Measurements from ENCODE around the gene HMCN1. TPM values are rescaled to one million over a fixed set of nuclear protein-coding genes. Genes with fewer than 3 reads are reported as not detected.

Gene HMCN1
- total and polyA plus RNA-seq, 9 donors, result 1.4 to 26.6 (median 3.8) TPM

DNA sequence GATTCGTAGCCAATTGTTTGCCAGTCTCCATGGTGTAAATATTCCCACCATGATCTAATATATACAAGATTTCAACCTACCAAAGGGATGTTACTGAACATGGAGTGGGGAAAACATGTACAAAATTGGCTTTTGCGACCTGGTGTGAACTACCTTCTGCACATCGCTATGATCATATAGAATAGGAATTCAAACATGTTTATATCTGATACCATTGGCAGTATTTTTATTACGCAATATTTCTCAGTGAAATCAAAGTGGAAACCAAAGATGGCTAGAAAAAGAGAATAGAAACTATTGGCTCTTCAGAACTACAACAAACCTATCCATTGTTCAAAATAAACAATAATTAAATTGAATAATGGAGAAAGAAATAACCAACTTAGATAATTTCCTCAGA is 355.7 kb downstream of the HMCN1 start:
- H3K36me3 ChIP-seq, result no peaks in the 10 kb centered on the region
- TF ChIP-seq, protein P1, sequence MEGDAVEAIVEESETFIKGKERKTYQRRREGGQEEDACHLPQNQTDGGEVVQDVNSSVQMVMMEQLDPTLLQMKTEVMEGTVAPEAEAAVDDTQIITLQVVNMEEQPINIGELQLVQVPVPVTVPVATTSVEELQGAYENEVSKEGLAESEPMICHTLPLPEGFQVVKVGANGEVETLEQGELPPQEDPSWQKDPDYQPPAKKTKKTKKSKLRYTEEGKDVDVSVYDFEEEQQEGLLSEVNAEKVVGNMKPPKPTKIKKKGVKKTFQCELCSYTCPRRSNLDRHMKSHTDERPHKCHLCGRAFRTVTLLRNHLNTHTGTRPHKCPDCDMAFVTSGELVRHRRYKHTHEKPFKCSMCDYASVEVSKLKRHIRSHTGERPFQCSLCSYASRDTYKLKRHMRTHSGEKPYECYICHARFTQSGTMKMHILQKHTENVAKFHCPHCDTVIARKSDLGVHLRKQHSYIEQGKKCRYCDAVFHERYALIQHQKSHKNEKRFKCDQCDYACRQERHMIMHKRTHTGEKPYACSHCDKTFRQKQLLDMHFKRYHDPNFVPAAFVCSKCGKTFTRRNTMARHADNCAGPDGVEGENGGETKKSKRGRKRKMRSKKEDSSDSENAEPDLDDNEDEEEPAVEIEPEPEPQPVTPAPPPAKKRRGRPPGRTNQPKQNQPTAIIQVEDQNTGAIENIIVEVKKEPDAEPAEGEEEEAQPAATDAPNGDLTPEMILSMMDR (IDR thresholded peaks at IDR 0.05), result no peak
- TF ChIP-seq POLR2A (IDR thresholded peaks at IDR 0.05), result no peak
- no peak for TF ChIP-seq EP300 (IDR thresholded peaks at IDR 0.05)
- no peak for DNase-seq
- no peaks in the 10 kb centered on the region for H3K27me3 ChIP-seq
- no peaks in the 10 kb centered on the region for H3K9me3 ChIP-seq
- intact Hi-C loops (cut with DNase I), result no loop called here
- WGBS, 3 donors, result 96 to 97% (median 97%) methylated on average over 4 of the region's 4 CpGs
- no peak overlapping the region for H3K27ac ChIP-seq
- no peak overlapping the region for H3K4me3 ChIP-seq
- H3K4me1 ChIP-seq (ENCODE audit: insufficient read depth), result no peaks in the 10 kb centered on the region

DNA sequence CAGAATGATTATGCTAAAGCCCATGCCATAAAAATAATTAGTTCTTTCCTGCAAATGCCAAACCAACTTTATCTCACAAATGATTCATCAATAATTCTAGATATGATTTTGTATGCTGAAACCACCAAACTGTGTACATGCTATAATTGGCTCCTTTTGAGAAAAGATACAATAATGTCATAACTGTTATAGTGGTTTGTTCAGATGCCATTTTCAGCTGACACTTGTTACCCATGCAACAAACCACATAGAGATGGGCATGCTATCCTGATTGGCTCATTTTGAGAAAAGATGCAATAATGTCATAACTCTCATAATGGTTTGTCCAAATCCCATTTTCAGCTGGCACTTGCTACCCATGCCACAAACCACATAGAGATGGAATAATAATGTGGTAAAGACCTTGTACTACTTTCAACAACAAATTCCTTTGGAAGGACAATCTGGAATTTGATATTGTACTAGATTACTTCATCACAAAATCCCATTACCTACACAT is 357.1 kb downstream of the HMCN1 start:
- Histone ChIP-seq H3K27ac (no peak overlapping the region), H3K36me3 (no peaks in the 10 kb centered on the region), H3K4me1 (ENCODE audit: insufficient read depth) (no peaks in the 10 kb centered on the region), H3K4me3 (no peak overlapping the region), H3K27me3 (no peaks in the 10 kb centered on the region), H3K9me3 (no peaks in the 10 kb centered on the region)
- TF ChIP-seq, protein P1 (IDR thresholded peaks at IDR 0.05), result no peak
- TF ChIP-seq POLR2A (IDR thresholded peaks at IDR 0.05), result no peak
- no peak for TF ChIP-seq EP300 (IDR thresholded peaks at IDR 0.05)
- intact Hi-C loops (cut with DNase I), result no loop called here
- no peak for DNase-seq

DNA sequence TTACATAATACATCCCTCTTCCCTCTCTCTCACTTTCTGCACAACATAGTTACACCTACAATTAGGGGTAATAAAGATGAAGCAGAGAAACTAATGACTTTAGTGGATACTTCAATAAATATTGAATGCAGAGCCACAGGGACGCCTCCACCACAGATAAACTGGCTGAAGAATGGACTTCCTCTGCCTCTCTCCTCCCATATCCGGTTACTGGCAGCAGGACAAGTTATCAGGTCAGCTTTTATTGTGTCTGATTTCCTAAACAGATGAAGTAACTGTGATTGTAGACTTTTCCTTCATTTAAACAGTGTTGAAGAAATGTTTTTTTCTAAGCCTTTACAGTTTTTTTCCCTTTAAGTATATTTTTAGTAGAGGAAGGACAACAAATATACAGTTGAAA is 359.2 kb downstream of the HMCN1 start:
- Histone ChIP-seq H3K4me1 (ENCODE audit: insufficient read depth) (no peaks in the 10 kb centered on the region), H3K36me3 (no peaks in the 10 kb centered on the region), H3K4me3 (no peak overlapping the region), H3K27ac (no peak overlapping the region), H3K27me3 (no peaks in the 10 kb centered on the region), H3K9me3 (no peaks in the 10 kb centered on the region)
- intact Hi-C loops (cut with DNase I), result no loop called here
- WGBS, 3 donors, result 32 to 38% (median 36%) methylated on average over 2 of the region's 2 CpGs
- no peak for TF ChIP-seq EP300 (IDR thresholded peaks at IDR 0.05)
- TF ChIP-seq POLR2A (IDR thresholded peaks at IDR 0.05), result no peak
- TF ChIP-seq, protein P1 (IDR thresholded peaks at IDR 0.05), result no peak
- no peak for DNase-seq

DNA sequence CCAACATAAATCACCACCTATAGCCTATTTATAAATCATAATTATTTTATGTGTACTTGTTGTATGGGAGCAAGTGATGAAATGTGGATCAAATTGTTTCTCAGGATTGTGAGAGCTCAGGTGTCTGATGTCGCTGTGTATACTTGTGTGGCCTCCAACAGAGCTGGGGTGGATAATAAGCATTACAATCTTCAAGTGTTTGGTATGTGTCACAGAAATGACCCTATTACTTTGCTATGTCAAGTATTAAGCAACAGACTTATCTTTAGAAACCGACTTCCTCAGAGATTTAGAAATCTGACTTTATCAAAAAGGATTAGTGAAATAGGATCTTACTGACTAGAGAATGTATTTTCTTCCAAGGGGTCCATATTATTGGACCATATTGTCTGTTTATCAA is 360.0 kb downstream of the HMCN1 start:
- Histone ChIP-seq H3K4me3 (no peak overlapping the region), H3K27ac (no peak overlapping the region), H3K4me1 (ENCODE audit: insufficient read depth) (no peaks in the 10 kb centered on the region), H3K27me3 (no peaks in the 10 kb centered on the region), H3K36me3 (no peaks in the 10 kb centered on the region), H3K9me3 (no peaks in the 10 kb centered on the region)
- TF ChIP-seq POLR2A (IDR thresholded peaks at IDR 0.05) (no peak), EP300 (IDR thresholded peaks at IDR 0.05) (no peak)
- TF ChIP-seq, protein P1 (IDR thresholded peaks at IDR 0.05), result no peak
- DNase-seq, result no peak
- intact Hi-C loops (cut with DNase I), result no loop called here
- WGBS, 3 donors, result 75 to 79% (median 78%) methylated on average over 2 of the region's 2 CpGs
